ENCODE measurements around the gene UQCC2.

The UQCC2 gene

GRCh38 chr6:33721508-33721907, 10.0 kb upstream of the UQCC2 start:
- H3K4me3 ChIP-seq (ENCODE audit: low read depth, low read length): no peak overlapping the region

GRCh38 chr6:33720998-33721397, 9.5 kb upstream of the UQCC2 start:
- no peak overlapping the region for H3K4me3 ChIP-seq (ENCODE audit: low read depth, low read length)
- no peak for DNase-seq (ENCODE audit: low read depth)
- no peak for TF ChIP-seq CTCF (conservative IDR thresholded peaks at IDR 0.05; ENCODE audit: low read depth, low read length)

More at GRCh38 chr6:33721508-33721907, 10.0 kb upstream of the UQCC2 start:
- TF ChIP-seq CTCF (conservative IDR thresholded peaks at IDR 0.05; ENCODE audit: low read depth, low read length): no peak
- DNase-seq (ENCODE audit: low read depth): no peak

GRCh38 chr6:33719326-33719987, 8.0 kb upstream of the UQCC2 start:
- TF ChIP-seq CTCF (conservative IDR thresholded peaks at IDR 0.05; ENCODE audit: low read depth, low read length): no peak
- no peak overlapping the region for H3K4me3 ChIP-seq (ENCODE audit: low read depth, low read length)
- DNase-seq (ENCODE audit: low read depth): no peak

- no peak for TF ChIP-seq CTCF (conservative IDR thresholded peaks at IDR 0.05; ENCODE audit: low read depth, low read length)
- H3K4me3 ChIP-seq (ENCODE audit: low read depth, low read length): no peak overlapping the region
- DNase-seq (ENCODE audit: low read depth): no peak
Observed at GRCh38 chr6:33718713-33719112, 7.2 kb upstream of the UQCC2 start.

GRCh38 chr6:33717934-33718455, 6.5 kb upstream of the UQCC2 start:
- H3K4me3 ChIP-seq (ENCODE audit: low read depth, low read length): no peak overlapping the region
- DNase-seq (ENCODE audit: low read depth): no peak
- no peak for TF ChIP-seq CTCF (conservative IDR thresholded peaks at IDR 0.05; ENCODE audit: low read depth, low read length)

GRCh38 chr6:33716890-33717632, 5.6 kb upstream of the UQCC2 start:
- DNase-seq (ENCODE audit: low read depth): no peak
- no peak for TF ChIP-seq CTCF (conservative IDR thresholded peaks at IDR 0.05; ENCODE audit: low read depth, low read length)
- no peak overlapping the region for H3K4me3 ChIP-seq (ENCODE audit: low read depth, low read length)
